ENCODE results near the gene C11orf68.
A peak's percentile ranks its signal among the peaks of the same experiment; 100 is the strongest.

Gene C11orf68

GRCh38 chr11:65944191-65944590, 25.3 kb upstream of the C11orf68 start:
- DNase-seq: no peak

- DNase-seq: no peak
Observed at GRCh38 chr11:65942531-65942930, 23.7 kb upstream of the C11orf68 start.

DNA sequence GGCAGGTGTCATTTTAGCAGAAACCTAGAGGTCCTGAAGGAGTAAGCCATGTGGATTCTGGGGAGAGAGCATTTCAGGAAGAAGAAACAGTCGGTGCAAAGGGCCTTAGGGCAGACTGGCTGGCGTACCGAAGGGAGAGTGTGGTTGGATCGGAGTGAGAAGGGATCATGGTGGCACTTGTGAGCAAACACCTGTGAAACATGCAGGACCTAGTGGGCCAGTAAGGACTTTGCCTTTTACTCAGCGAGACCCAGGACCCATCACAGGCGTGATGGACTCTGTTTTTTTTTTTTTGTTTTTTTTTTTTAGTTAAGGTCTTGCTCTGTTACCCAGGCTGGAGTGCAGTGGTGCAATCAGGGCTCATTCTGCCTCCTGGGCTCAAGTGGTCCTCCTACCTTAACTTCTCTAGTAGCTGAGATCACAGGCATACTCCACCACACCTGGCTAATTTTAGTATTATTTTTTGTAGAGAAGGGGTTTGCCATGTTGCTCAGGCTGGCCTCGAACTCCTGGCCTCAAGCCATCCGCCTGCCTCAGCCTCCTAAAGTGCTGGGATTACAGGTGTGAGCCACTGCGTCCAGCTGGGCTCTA, 23.0 kb upstream of the C11orf68 start:
- DNase-seq: no peak

- no peak for DNase-seq
Observed at GRCh38 chr11:65937766-65938165, 18.9 kb upstream of the C11orf68 start.

DNA sequence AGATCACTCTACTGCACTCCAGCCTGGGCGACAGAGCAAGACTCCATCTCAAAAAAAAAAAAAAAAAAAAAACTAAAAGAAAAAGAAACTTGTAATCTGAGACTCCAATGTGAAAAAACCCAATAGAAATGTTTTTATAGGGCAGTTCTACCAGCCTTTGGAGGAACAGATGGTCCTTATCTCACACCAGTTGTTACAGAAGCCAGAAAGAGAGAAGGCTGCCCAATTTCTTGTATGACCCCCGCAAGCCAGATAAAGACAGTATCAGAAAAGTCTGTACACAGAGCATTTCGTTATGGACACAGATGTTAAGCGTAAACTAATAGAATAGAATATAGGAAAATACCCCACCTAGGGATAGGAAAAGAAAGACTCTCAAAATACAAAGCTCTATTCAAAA, 15.2 kb upstream of the C11orf68 start:
- no peak for DNase-seq

- peak in 1 of 2 donors; percentile 25 for DNase-seq
Observed at GRCh38 chr11:65932558-65932919, 13.7 kb upstream of the C11orf68 start.

DNA sequence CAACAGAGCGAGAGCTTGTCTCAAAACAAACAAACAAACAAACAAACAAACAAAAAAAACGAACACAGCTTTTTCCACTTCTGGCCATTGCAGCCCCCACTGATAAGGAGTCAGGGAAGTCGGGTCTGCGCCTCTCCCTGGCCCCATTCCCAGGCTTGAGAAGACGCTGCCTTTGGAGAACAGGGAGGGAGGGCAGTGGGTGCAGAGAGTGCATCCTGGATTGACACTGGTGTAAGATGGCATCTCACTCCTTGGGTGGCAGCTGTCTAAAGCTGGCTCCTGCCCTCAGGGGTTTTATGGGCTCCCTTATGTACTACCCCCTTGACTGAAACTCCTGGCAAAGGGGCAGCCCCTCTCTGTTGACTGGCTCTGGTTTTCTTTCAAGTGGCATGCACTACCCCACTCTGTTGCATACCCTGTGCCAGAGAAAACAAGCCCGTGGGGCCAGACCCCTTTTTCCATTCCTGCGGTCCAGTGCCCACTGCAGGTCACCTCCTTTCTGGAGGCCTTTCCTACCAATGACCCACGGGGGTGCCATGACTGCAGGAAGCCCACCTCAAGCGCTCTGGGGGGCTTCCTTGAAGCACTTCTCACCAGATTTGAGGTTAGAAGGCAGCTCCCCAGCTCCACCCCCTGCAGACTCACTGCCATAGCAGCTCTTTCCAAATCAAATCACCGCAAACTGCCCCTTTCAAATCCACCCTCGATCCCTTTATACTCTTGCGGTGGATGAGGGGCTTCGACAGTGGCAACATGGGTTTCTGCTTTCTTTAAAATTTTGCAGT, 13.1 kb upstream of the C11orf68 start:
- no peak for DNase-seq

- peak in 1 of 2 donors; percentile 28 for DNase-seq
Observed at GRCh38 chr11:65928667-65929066, 9.8 kb upstream of the C11orf68 start.

- DNase-seq: peak; percentile 92 to 94
Observed at GRCh38 chr11:65927904-65928397, 9.1 kb upstream of the C11orf68 start.

GRCh38 chr11:65925397-65925796, 6.5 kb upstream of the C11orf68 start:
- DNase-seq: no peak

DNA sequence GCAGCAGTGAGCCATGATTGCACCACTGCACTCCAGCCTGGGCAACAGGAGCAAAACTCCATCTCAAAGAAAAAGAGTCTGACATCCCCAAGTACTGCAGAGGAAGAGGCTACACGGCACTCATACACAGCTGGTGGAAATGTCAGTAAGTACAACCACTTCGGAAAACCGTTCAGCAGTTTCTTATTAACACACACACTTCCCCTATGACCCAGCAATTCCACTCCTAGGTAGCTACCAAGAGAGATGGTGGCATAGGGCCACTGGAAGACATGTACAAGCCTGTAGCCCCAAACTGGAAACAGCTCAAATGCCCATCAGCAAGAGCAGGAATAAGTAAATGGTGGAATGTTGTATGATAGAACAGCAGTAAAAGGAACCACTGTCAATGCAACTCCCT, 3.7 kb upstream of the C11orf68 start:
- no peak for DNase-seq

GRCh38 chr11:65921876-65922275, 3.0 kb upstream of the C11orf68 start:
- DNase-seq: no peak

GRCh38 chr11:65921033-65921555, 2.2 kb upstream of the C11orf68 start:
- no peak for DNase-seq

DNA sequence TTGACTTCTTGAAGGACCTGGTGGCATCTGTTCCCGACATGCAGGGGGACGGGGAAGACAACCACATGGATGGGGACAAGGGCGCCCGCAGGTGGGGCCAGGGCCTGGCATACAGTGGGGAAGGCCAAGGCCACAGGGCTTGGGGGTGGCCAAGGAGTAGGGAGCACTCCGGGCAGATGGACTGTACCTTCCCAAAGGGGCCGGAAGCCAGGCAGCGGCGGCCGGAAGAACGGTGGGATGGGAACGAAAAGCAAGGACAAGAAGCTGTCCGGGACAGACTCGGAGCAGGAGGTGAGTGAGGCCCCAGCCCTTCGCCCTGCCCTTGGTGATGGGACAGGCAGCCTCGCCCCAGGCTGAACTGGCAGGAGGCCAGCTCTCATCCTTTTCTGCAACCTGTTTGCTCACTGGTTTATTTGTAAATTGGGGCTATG, 1.5 kb upstream of the C11orf68 start:
- DNase-seq: no peak

- peak in 1 of 2 donors; percentile 77 for DNase-seq
Observed at GRCh38 chr11:65919573-65920371, 910 bp upstream of the C11orf68 start.

DNA sequence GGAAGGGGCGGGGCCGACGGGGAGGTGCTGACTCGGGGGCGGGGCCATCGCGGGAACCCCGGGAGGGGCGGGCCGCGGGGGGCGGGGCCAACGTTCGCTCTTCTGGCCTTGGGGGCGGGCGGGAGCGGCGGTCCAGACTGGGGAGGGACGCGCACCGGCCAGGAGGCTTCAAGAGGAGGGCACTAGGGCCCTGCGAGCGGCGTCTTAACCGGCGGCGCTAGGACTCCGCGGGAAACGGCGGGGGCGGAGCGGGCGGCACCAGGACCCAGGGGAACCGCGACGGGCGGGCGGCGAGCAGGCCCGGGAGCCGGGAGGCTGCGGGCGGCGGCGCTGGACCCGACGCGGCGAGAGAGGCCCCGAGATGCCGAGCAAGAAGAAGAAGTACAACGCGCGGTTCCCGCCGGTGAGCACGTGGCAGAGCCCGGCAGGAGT, 295 bp upstream of the C11orf68 start, which contains the start of gene DRAP1:
TSS of gene DRAP1 (plus strand) at position 286 of the 432 bp plus-strand sequence. CDS start at position 362, 76 bp downstream.
- peak; percentile 99 for DNase-seq

GRCh38 chr11:65917434-65918210, 1.2 kb downstream of the C11orf68 start:
- no peak for DNase-seq

- no peak for DNase-seq
Observed at GRCh38 chr11:65917077-65917433, 1.8 kb downstream of the C11orf68 start.

- no peak for DNase-seq
Observed at GRCh38 chr11:65916391-65916790, 2.5 kb downstream of the C11orf68 start.

GRCh38 chr11:65915821-65916251, 3.0 kb downstream of the C11orf68 start:
- DNase-seq: peak in 1 of 2 donors; percentile 34

DNA sequence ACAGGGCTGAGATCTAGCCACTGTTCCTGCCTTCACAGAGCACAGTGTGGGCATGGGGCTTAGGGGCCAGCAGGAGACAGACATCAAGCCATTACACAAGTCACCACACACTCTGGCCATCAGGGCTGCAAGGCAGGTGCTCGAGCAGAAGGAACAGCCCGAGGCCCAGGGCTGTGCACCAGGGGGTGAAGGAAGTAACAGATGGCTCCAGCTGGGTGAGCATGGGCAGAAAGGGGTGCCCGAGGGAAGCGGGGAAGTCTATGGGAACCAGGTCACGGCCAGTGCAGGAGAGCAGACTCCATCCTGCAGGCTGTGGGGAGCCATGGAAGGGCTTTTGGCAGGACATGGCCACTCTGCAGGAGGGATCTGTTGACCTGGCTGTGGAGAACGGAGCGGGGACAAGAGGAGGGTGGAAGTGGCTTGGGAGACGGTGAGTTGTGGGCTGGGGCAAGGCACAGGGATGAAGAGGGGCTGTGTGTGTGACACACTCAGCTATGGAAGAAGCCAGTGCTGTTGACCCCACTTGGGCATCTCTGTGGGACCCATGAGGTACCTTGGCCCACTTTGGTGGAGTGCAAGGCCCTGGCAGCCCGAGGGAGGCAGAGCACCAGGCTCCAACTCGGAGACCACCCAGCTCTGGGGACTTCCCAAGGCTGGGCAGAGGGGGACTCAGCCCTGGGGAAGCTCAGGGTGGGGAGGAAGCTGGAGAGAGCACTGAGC, 3.6 kb downstream of the C11orf68 start:
- no peak for DNase-seq

GRCh38 chr11:65912845-65913244, 6.0 kb downstream of the C11orf68 start:
- DNase-seq: no peak
